D341Med (cell line): Measurements from ENCODE around the gene CABP4.

ENCODE experiments used
- DNase-seq: peaks from one replicate; pipeline ENCODE4 v3.0.0; 2012; ENCODE audit warnings: low spot score

Gene CABP4

DNA sequence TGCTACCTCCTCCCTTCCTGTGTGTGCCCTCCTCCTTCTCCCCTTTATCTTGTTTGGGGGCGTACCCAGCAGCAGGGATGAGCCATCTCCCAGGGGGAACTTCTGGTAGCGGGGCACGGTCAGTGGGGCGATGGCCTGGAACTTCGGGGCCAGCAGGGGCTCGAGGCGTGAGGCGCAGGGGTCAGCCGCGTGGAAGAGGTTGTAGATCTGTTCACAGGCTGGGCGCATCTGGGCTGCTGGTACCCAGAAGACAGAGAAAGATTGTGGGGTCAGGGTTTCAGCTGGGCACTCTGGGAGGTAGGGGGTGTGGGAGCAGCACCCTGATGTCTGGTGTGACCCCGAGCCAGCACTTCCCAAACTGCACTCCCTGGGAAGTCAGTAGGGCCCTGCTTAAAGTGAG, 41.0 kb downstream of the CABP4 start:
- DNase-seq, result peak; percentile 20

GRCh38 chr11:67497656-67498291, 42.6 kb downstream of the CABP4 start:
- peak; percentile 22 for DNase-seq

DNA sequence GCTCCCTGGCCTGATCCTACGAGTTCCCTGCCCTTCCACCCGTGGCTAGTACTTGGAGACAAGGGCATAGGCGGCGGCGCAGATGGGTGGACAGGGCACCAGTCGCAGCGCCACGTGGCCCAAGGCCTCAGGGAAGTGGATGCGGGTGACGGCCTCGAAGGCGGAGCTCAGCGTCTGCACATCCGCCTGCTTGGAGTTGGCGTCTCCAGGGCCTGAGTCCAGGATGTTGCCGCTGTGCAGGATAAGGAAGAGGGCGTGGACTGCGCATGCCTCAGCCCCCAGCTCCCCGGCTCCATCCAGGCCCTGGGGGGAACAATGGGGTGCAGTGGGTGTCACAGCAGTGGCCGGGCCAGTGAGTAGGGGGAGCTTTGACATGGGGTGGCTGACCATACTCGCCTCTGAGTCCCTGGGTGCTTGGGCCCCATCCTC, 43.4 kb downstream of the CABP4 start:
- peak; percentile 27 for DNase-seq

GRCh38 chr11:67499808-67500483, 44.8 kb downstream of the CABP4 start:
- DNase-seq, result no peak

GRCh38 chr11:67500484-67500821, 45.3 kb downstream of the CABP4 start:
- peak; percentile 57 for DNase-seq

- DNase-seq, result no peak
Observed at GRCh38 chr11:67500831-67501715, 45.9 kb downstream of the CABP4 start.

GRCh38 chr11:67501854-67502253, 46.7 kb downstream of the CABP4 start:
- no peak for DNase-seq

DNA sequence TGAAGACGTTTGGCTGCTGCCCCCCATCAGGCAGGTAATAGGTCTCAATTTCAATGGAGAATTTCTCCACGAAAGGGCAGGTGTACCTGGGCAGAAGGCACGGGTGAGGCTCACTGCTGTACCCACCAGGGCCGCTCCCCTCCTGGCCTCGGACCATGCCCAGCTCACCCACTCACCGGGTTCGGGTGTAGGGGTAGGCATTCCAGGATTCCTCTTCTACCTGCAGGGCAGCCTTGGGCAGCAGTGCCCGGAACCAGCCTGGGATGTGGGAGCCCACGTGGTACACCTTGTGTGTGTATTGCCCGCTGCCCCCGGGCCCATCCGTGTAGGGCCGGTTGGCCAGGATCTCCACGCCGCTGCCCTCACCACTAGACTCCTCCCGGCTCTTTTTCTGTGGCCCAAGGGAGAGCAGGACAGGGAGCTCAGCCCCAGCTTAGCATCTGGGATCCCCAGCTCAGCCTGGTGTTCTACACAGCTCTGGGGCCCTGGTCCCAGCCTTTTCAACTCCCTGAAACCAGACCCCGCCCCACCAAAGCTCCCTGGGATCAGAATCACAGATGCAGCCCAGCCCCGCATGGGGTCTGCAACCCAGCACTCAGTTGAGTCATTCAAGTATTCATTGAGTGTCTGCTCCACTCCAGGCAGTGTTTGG, 47.3 kb downstream of the CABP4 start:
- no peak for DNase-seq

- DNase-seq, result peak; percentile 73
Observed at GRCh38 chr11:67503119-67504004, 48.2 kb downstream of the CABP4 start.

DNA sequence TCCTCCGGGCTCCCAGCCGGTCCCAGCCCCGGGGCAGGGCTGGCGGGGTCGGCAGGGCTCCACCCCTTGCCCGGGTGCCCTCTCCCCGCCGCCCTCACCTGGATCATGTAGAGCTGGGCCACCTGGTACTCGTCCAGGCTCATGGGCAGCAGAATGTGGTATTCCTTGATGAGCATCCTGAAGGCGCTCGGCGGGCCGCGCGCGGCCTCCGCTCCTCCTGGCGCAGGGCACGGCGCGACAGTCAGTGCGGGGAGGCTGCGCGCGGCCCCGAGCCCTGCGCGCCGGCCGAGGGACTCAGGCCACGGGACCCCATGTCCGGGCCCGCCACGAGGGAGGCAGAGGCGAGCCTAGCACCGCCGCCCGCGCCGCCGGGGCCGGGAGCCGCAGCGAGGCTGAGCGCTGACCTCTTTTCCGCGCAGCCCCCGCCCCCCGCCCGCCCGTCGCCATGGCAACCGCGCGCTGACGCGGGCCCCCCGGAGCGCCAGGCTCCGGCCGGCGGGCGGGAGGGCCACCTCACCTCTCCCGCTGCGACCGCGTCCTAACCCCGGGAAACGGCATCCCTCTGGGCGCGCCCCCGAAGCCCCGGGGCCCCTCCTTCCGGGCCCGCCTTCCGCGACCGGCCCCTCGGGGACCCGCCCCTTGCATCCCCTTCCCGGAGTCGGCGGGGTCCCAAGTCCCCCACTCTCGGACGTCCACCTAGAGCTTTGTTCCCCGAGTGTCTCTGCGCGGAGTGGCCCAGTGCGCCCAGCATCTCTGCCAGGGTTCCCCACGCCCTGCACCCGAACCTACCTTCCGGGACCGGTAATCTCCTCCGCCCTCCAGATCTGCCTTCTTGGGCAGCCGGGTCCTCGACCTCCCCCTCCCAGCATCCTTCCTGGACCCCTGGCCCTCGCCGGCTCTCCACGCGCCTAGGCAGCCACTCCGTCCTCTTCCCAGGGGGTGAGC, 49.1 kb downstream of the CABP4 start:
- no peak for DNase-seq

- DNase-seq, result no peak
Observed at GRCh38 chr11:67504950-67505581, 49.9 kb downstream of the CABP4 start, which contains the start of gene PITPNM1. Gene PITPNM1, minus strand, starts transcription at chr11:67505363. Its CDS starts 1,183 bp downstream, at chr11:67504180.

GRCh38 chr11:67505605-67506396, 50.6 kb downstream of the CABP4 start:
- DNase-seq, result peak; percentile 85

DNA sequence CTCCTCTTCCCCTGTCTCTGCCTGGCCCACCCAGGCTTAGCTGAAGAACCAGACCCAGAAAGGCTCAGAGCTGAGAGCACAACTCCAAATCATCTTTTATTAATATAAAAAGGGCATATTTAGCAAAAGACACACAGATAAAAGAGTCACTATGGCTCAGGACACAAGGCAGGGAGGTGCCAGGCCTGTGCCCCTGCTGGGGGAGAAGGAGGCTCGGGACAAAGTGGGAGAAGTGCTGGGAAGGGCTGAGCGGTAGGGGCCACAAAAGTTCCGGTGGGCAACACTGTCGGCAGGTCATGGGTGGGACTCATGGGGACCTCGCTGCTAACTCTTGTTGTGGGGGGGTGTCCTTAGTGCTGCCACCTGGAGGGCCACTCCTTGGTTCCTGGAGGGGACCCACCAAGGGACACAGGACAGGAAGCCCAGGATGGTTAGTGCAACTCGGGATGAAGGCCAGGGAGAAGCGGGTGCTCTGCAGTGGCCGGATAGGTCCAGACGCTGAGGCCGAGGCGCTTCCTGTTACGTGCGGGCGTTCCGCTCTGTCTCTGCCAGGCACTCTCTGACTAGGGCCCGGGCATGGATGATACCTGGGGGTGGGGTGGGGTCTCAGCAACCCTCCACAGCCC, 51.4 kb downstream of the CABP4 start:
- DNase-seq, result no peak

DNA sequence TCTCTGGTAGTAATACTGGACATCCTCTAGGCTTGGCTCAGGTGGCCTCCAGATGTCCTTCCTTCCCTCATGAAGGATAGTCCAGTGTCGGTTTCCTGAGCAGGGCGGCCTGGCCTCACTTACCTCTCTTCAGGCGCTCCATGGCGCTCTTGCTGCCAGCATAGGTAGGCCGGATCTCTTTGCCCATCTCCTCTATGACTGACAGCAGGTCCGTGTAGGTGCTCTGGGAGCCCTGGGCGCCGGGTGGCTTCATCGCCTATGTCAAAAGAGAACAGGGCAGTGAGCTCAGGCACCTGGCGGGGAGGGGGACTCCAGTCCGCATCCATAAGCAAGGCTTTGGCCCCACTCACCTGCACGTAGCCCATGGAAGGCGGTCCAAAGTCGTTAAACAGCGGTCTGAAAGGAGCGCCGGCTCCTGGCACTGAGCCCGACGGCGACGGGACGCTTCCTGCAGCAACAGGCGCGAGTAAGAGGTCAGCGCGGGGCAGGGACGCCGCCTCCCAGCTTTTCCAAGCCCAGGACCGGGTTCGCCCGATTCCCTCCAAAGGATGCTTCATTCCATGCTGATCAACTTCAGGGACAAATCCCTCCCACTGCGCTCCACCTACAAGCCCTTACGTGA, 52.2 kb downstream of the CABP4 start:
- no peak for DNase-seq

DNA sequence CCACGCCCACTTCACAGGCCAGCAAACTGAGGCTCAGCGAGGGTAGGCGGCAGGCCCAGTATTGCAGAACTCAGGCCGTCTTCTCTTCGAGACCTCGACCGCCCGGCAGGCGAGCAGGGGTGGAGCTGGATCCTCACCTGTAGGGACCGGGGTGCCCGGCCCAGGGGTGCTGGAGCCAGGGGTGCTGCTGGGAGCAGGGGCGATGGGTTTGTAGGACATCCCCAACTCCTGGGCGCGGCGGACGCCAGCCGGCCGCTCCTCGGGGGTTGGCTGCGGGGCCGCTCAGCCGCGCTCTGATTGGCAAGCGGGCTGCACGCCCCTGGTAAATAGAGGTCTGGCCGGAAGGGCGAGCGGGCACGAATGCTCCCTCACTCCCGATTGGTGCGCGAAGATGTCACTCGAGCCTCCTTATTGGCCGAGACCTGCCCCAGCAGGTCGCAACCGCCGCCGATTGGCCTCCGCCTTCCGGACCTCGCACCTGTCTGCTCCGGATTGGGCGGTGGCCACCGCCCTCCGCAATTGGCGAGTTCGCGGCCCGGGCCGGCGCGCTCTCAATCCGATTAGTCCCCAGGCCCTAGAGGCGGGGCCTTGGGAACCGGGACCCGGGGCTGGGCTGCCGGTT, 52.8 kb downstream of the CABP4 start, which contains the start of gene CDK2AP2:
TSS of gene CDK2AP2 (minus strand) at position 299 of the 622 bp plus-strand sequence. CDS start at position 219, 80 bp downstream.
- DNase-seq, result peak; percentile 98

DNA sequence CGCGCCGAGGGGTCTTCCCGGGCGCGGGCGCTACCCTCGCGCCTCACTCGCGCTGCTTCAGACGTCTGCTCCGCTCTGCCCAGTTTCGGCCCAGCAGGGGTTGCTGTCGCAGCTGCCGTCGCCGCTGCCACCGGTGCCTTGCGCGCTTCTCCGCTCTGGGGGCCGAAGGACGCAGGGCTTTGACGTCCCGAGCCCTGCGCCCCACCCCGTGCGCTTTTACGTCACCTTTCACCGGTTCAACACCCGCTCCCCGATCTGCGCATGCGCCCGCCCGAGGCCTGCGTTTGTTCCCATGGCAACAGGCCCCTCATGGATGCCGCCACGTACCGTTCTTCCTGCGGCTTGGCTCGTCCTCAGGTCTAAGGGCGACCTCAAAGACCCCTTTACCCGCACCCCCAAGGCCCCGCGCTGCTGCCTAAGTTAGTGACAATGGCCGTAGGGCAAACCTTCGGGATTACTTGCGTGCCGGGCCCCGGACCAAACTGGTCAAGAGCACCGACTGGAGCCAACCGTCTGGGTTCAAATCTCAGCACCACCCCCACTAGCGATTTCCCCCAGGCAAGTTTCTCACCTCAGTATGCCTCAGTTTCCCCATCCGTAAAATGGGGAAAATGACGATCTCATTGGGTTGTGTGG, 53.5 kb downstream of the CABP4 start:
- peak; percentile 98 for DNase-seq

GRCh38 chr11:67510023-67510345, 54.8 kb downstream of the CABP4 start:
- DNase-seq, result no peak
